CD4-positive, alpha-beta T cell treated with Interferon gamma for 1 hour (primary cell): Measurements from ENCODE around the gene HOXB13.
A peak's percentile ranks its signal among the peaks of the same experiment; 100 is the strongest.

Experiments
- DNase-seq: peaks from one replicate; pipeline ENCODE4 v3.0.0-alpha.2; 2020

Gene HOXB13

GRCh38 chr17:48704361-48705248, 23.9 kb downstream of the HOXB13 start:
- no peak for DNase-seq

GRCh38 chr17:48701864-48702532, 26.6 kb downstream of the HOXB13 start:
- no peak for DNase-seq

GRCh38 chr17:48693178-48693577, 35.4 kb downstream of the HOXB13 start:
- no peak for DNase-seq

- DNase-seq = no peak
Measured at GRCh38 chr17:48692049-48692448, 36.5 kb downstream of the HOXB13 start.

- no peak for DNase-seq
Measured at GRCh38 chr17:48690655-48691054, 37.9 kb downstream of the HOXB13 start.

GRCh38 chr17:48681609-48682008, 46.9 kb downstream of the HOXB13 start:
- DNase-seq = no peak

- DNase-seq = no peak
Measured at GRCh38 chr17:48679385-48680096, 49.0 kb downstream of the HOXB13 start.

- peak; percentile 51 for DNase-seq
Measured at GRCh38 chr17:48678141-48678971, 50.2 kb downstream of the HOXB13 start.

GRCh38 chr17:48676963-48677558, 51.5 kb downstream of the HOXB13 start:
- DNase-seq = no peak
